Measurements from ENCODE around the gene TNP1. TPM values are rescaled to one million over a fixed set of nuclear protein-coding genes. Genes with fewer than 3 reads are reported as not detected.

TNP1 gene
- total RNA-seq, 1 experiment from 2014 or later, result not detected

GRCh38 chr2:216810399-216811160 lies 49.3 kb downstream of the TNP1 start:
- no CpG with 5 or more reads among the region's 30 CpGs for WGBS (ENCODE audit: extremely low coverage, insufficient read length, low lambda C conversion rate)
- Mint-ChIP-seq H3K36me3 (ENCODE audit: insufficient read depth in 1 of 3, low read depth in 3 of 3) (no peaks in the 10 kb centered on the region; a peak in 1 of 7 replicates), H3K4me3 (no peak overlapping the region), H3K27me3 (ENCODE audit: low read depth) (peaks cover 1% of the 10 kb centered on the region), H3K27ac (no peak overlapping the region), H3K4me1 (no peaks in the 10 kb centered on the region), H3K9me3 (no peaks in the 10 kb centered on the region)
- H3T11ph ChIP-seq (ENCODE audit: low read length), result no peak overlapping the region
- no peak overlapping the region for H4K91ac ChIP-seq (ENCODE audit: insufficient read length, low read depth, low read length)
- no peak overlapping the region; the same call in 1 of the 2 replicates for H3K14ac ChIP-seq (ENCODE audit: insufficient read depth, low read length)
- H2BK5ac ChIP-seq (ENCODE audit: insufficient read length, low read length), result no peak overlapping the region
- no peak overlapping the region for H3K4me2 ChIP-seq (ENCODE audit: insufficient read depth, insufficient read length, low read length)
- H4K8ac ChIP-seq (replicated peaks; ENCODE audit: insufficient read length, low read depth, low read length), result no peak overlapping the region
- H3K23ac ChIP-seq (ENCODE audit: insufficient read length, low read depth, low read length), result no peak overlapping the region
- no peak overlapping the region for H3K9ac ChIP-seq (ENCODE audit: extremely low read depth, insufficient read length, low read length)
- no peak overlapping the region for H2AK5ac ChIP-seq (ENCODE audit: insufficient read length, low read length)
- H3K18ac ChIP-seq (ENCODE audit: insufficient read length, low read depth, low read length), result no peak overlapping the region
- DNase-seq, result no peak
- H3K4ac ChIP-seq (ENCODE audit: low read depth, low read length), result no peak overlapping the region
- H3K9me3 ChIP-seq (ENCODE audit: control insufficient read depth, low read depth, low read length), result no peaks in the 10 kb centered on the region
- H3K27ac ChIP-seq (ENCODE audit: insufficient read length, low read depth, low read length), result no peak overlapping the region
- H3K79me1 ChIP-seq (ENCODE audit: insufficient read depth, low read depth, low read length, poor library complexity, severe bottlenecking), result no peaks in the 10 kb centered on the region
- H2BK12ac ChIP-seq (ENCODE audit: insufficient read length, low read depth, low read length), result no peak overlapping the region
- TF ChIP-seq, protein P1, sequence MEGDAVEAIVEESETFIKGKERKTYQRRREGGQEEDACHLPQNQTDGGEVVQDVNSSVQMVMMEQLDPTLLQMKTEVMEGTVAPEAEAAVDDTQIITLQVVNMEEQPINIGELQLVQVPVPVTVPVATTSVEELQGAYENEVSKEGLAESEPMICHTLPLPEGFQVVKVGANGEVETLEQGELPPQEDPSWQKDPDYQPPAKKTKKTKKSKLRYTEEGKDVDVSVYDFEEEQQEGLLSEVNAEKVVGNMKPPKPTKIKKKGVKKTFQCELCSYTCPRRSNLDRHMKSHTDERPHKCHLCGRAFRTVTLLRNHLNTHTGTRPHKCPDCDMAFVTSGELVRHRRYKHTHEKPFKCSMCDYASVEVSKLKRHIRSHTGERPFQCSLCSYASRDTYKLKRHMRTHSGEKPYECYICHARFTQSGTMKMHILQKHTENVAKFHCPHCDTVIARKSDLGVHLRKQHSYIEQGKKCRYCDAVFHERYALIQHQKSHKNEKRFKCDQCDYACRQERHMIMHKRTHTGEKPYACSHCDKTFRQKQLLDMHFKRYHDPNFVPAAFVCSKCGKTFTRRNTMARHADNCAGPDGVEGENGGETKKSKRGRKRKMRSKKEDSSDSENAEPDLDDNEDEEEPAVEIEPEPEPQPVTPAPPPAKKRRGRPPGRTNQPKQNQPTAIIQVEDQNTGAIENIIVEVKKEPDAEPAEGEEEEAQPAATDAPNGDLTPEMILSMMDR (conservative IDR thresholded peaks at IDR 0.05), result no peak
- H3K56ac ChIP-seq (ENCODE audit: insufficient read length, low read depth, low read length), result no peak overlapping the region
- H4K20me1 ChIP-seq (ENCODE audit: control insufficient read depth, insufficient read depth, insufficient read length), result peaks cover 2% of the 10 kb centered on the region
- no peak overlapping the region for H2BK15ac ChIP-seq (ENCODE audit: low read depth, low read length)
- H4K5ac ChIP-seq (ENCODE audit: insufficient read length, low read depth, low read length), result no peak overlapping the region
- H3K27me3 ChIP-seq (ENCODE audit: insufficient read depth, low read length), result no peaks in the 10 kb centered on the region; the same call in 1 of the 2 replicates
- H2AFZ ChIP-seq (ENCODE audit: low read length), result no peak overlapping the region
- H3K79me2 ChIP-seq (ENCODE audit: insufficient read depth, low read length), result no peaks in the 10 kb centered on the region
- no peaks in the 10 kb centered on the region for H3K23me2 ChIP-seq (ENCODE audit: insufficient read length, low read depth, low read length, poor library complexity, severe bottlenecking)
- no peak overlapping the region for H2BK20ac ChIP-seq (ENCODE audit: low read depth, low read length, poor library complexity, severe bottlenecking)
- H2BK120ac ChIP-seq (ENCODE audit: low read depth, low read length, poor library complexity, severe bottlenecking), result no peak overlapping the region
- H3K4me1 ChIP-seq (ENCODE audit: insufficient read depth, low read length), result no peaks in the 10 kb centered on the region

Other genes with a start within 250 kb of the TNP1 start
- gene IGFBP2, start 226.6 kb downstream of the TNP1 start, total RNA-seq (2021), result 363 and 366 TPM in 2 replicates
- gene IGFBP5, start 164.5 kb downstream of the TNP1 start, total RNA-seq (2021), result 0.61 and 0.90 TPM in 2 replicates

Data from H9 (cell line).